HG03066 (cell line): ENCODE data around the gene CD38.
"Not testable (repeated sequence)": the region's sequence is repeated elsewhere in the genome, so short reads cannot be mapped to it uniquely, and the experiment has no call there.

Experiments used
- ATAC-seq: cut with Tn5 transposase; IDR thresholded peaks from one replicate; pipeline ENCODE4 v1.9.1; 2021; ENCODE audit warnings: low read depth; ENCODE audit not compliant: unreplicated experiment

The CD38 gene

DNA sequence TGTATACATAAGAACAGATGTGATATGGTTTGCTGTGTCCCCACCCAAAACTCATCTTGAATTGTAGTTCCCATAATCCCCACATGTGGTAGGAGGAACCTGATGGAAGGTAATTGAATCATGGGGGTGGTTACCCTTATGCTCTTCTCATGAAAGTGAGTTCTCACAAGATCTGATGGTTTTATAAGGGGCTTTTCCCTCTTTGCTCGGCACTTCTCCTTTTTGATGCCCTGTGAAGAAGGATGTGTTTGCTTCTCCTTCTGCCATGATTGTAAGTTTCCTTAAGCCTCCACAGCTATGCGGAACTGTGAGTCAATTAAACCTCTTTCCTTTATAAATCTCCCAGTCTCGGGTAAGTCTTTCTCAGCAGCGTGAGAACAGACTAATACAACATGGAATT, 83.1 kb downstream of the CD38 start:
- not testable (repeated sequence) for ATAC-seq

DNA sequence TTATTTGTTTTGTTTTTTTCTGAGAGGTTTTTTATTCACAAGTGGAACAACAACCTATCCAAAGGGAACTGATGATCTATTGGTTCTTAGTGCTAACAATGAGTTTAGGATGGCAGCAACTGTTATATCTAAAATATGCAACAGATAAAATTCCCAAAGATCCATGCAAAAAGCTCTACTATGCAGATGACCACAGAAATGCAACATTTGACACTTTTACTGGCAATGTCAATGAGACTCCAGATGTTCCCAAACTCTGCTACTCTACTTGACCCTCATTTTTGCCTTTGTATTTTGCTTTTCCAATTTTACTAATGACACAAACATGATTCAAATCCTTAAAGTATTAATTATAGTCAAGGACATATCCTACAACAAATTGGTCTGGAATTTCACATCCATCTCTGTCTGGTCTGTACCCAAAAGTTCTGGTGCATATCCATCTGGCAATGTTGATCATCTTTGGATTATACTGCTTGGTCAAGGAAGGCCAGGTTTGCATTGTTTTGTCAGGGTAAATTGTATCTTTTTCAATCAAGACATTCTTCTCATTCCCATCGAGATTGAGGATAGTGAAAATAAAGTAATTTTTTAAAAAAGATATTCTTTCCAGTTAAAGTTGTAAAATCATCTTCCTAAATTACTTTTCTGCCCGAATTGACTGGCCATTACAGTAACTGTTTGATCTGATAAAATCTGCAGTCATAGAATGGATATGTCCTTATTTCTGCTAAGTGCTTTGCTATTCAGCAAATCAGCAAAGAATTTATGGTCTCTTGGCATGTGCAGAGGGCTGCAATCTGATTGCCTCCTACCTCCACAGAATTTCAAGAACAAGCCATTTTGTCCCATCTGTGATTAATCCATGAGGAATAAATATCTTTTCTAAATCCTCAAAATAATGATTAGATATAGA, 86.8 kb downstream of the CD38 start:
- ATAC-seq: no peak

DNA sequence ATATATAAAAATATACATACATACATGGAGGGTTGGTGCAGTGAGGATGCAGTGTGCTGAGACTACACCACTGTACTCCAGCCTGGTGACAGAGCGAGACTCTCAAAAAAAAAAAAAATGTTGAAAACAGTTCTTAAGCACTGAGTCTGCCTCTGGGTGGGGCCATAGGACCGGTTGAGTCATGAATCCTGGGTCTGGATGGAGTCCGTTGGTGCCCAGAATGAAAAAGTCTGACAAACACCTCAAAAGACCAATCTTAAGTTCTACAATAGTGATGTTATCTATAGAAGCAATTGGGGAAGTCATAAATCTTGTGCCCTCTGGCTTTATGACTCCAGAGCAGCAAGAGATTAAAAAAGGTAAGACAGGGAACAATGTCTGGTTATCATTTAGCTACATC, 90.0 kb downstream of the CD38 start:
- ATAC-seq: no peak

DNA sequence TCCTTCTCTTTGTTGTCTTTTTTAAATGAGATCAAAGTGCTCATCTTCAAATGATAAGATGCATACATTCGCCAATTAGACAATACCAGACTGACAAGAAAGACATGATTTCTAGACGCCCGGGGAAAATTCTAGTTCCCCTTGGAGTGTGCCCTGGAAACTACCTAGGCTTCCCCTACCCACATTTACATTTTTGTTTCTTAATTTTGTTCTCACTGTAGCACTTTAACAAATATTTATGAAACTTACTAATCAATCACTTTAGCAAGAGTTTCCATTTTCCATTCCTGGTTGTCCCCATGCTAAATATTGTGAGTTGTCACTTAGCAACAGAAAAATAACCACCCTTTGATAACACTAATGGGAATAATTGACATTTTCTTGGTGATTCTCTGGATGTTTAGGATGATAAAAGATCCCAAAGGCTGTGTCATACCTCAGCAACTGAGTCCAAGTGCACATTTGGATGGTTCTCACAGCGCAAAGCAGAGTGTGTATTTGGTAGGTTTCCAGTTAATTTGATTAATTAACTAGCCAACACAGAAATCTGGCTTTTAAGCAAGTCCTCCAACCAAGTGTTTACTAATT, 90.8 kb downstream of the CD38 start:
- no peak for ATAC-seq

DNA sequence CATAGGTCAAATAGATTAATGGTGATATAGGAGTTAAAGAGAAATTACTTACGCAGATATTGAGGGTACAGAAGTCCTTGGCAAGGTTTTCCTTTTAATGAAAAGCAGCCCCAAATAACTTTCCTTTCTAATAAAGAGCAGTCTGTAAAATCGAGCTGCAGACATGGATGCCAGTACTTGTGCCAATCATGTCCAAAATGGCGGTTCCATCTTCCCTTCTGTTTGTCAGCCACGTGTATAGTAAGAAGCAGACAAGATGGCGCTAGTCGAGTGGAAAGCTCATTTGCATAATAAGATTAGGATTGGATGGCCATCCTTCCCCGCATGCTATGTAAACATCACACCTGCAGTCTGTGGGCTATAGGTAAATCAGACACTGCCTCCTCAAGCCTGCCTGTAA, 92.0 kb downstream of the CD38 start:
- ATAC-seq: no peak

DNA sequence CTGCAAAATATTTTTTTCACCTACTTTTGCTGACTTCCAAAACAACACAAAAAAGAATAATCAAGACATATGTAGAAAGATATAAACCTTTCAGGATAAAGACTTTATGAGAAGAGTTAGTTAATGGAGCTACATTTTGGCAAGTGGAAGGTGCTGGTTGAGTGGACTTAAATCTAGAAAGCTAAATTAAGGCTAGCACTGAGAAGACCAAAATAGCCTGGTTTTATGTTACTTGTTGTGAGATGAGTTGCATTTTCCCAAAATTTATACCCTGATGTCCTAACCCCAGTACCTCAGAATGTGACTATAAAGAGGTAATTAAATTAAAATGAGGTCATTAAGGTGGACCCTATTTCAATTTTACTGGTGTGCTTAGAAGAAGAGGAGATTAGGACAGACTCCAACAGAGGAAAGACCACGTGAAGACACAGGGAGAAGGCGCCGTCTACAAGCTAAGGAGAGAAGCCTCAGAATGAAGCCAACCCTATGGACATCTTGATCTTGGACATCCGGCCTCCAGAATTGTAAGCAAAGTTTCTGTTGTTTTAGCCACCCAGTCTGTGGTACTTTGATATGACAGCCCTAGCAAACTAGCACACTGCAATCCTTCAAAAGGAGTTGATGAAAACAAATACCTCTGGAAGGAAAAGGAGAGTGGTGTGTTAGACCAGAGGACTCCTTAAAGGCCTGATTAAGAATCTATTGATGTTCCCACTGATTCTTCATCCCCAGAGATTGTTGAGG, 93.0 kb downstream of the CD38 start:
- ATAC-seq: no peak

DNA sequence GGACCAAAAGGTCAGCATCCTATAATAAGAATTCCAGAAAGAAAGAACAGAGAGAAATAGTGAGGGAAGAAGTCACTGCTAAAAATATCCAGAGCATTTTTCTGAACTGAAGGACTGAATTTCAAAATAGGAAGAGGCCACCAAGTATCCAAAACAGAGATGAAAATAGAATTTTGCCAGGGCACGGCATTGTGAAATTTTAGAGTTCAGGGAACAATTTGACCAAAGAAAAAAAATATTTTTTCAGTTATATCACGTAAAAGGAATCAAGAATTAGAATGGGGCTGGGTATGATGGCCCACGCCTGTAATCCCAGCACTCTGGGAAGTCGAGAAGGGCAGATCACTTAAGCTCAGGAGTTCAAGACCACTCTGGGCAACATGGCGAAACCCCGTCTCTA, 95.0 kb downstream of the CD38 start:
- ATAC-seq: no peak

DNA sequence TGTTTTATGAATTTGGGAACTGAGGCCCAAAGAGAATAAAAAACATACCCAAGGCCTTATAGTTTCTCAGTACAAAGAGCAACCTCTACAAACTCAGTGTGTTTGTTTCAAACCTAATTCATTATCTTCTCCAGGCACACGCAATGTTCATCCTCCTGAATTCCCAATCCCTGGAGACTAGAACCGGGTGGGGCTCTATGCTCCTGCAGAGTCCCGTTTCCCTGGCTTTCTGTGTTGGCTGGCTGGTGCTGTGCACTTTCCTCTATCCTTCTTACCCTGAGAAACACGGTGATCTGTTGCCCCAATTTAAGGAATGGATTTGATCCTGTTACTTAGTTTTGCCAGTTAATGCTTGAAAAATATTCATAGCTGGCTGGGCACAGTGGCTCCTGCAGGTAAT, 96.5 kb downstream of the CD38 start:
- ATAC-seq: no peak

DNA sequence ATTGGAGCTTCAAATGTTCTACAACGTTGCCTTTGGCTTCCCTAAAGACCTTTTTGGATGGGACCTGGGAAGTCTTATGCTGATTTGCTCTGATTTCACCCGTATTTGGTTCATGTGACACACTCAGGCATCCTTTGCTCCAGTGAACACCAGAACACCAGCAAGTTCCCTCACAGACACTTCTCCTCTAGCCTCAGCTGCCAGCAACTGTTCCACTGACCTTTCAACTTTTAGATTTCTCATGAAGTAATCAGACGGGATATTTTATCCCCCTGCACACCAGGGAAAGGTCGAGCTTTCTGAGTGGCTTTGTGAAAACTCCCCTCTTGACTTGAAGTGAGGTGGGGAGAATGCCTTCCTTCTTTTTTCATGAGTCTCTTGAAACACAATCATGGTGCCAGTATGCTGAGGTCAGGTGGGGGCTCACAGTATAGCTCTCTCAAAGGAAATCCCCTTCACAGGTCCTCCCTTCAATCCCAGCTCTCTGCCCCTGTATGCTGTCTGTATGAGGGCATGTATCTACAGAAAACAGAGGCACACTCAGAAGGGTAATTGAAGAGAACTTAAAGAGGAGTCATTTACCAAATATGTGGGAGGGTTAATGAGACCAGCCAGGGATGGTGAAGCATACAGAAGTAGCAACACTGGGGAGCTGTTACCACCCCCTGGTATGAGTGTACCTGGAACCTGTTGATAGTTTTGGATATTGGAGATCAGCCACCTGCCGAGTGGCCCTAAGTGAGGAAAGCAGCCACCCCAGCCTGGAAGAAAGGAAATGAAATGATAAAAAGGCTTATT, 97.7 kb downstream of the CD38 start:
- ATAC-seq: no peak

DNA sequence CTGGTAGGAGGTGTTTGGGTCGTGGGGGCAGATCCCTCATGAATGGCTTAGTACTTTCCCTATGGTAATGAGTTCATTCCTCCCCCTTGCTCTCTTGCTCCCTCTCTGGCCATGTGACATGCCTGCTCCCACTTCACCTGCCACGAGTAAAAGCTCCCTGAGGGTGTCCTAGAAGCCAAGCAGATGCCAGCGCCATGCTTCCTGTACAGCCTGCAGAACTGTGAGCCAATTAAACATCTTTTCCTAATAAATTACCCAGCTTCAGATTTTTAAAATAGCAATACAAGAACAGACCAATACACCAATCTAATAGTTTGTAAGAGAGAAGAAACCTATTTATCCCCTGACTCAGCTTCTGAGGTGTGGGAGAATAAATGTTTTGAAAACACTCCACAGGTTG, 99.9 kb downstream of the CD38 start:
- ATAC-seq: no peak

DNA sequence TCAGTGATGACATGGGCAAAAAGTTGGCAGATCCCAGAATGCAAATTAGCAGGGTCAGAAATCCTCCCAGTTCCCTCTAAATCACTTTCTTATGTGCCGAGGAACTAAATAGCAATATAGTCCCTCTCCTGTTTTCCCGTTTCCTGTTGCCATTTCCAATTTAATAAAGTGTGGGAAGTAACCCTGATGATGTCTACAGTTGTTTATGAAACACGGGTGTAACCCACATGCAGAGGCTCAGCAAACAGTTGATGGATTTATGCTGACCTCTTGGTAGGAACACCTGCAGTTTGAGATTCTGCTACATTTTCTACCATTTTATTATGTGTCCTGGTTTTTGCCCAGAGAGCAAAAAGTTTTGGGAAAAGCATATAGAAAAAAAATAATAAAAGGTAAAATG, 103.7 kb downstream of the CD38 start:
- ATAC-seq: no peak

DNA sequence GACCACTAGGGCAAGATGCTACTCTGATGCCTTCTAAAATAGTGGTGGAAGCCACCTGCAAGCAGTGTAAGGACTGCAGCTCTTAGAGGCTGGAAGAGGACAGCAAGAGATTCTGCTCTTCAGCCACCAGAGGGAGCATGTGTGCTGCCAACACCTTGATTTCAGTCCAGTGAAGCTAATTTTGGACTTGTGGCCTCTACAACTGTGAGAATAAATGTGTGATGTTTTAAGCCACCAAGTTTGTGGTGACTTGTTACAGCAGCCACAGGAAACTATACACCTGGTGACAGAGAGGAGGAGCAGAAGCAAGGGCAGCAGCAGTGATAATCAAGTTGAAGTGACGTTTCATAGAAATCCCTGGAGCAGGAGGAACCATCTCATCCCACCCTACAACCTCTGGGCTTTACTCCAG, 104.6 kb downstream of the CD38 start:
- peak; percentile 93 for ATAC-seq

DNA sequence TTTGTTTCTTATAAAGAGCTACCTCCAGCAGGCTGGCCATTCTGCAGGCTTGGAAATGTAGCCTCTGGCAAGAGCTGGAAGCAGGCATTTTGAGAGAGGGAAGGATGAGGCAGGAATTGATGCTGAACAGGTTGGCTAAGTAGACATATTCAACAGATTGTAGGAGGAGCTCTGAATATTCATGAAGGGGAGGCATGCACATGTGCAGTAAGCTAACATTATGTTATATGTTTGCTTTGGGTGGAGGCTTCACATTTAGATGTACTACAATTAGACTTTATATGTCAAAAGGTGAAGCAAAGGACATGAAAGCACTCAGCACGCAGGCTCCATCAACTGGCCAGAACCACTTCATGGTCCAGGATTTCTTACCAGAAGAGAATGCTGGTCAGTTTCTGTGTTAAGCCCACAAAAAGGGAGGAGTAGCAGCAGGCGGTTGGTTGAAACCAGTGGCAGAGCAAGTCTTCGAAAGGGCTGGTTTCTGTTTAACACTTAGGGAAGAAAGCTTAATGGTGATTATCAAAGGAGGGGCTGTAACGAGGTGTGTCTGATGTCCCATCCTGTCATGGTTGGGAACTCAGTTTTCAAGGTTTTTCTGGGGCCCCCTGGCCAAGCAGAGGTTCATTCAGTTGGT, 105.6 kb downstream of the CD38 start:
- ATAC-seq: no peak

DNA sequence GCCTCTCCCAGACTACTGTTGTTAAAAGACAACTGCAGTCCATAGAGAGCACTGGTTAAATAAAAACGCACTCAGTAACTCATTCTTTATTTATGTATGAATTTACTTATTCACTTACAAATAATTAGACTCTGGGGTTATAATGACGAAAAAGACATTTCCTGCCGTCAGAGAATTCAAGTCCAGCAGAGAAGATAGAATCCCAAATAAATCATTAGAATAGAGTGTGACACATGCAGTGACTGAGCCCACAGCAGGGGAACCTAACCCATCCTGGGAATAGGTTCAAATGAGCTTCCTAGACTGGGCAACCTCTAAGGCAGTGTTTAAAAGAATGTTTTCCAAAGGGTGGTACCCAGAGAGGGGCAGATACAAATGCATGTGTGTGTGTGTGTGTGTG, 106.5 kb downstream of the CD38 start:
- ATAC-seq: no peak

DNA sequence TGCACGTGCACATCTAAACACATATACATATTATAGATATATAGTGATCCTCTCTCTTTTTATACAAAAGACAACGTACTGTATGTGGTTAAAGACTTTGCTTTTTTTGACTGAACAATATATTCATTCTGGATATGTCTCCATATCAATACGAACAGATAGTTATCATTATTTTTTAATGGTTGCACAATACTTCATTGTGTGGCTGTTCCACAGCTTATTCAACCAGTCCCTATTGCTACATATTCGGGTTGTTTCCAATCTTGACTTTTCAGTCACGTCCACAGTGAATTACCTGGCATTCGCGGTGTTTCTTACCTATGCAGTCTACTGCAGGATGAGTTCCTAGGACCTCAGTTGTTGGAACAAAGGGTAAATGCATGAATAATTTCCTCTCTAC, 107.3 kb downstream of the CD38 start:
- ATAC-seq: no peak

DNA sequence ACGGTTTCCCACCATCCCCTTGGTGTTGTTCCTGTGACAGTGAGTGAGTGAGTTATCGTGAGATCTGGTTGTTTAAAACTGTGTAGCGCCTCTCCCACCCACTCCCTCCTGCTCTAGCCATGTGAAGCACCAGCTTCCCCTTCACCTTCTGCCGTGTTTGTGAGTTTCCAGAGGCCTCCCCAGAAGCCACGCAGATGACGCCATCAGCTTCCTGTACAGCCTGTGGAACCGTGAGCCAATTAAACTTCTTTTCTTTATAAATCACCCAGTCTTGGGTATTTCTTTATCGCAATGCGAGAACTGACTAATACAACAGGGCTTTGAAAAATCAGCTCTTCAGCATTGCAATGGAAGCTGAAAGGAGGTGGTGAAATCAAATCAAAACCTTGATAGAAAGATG, 110.4 kb downstream of the CD38 start:
- ATAC-seq: no peak

DNA sequence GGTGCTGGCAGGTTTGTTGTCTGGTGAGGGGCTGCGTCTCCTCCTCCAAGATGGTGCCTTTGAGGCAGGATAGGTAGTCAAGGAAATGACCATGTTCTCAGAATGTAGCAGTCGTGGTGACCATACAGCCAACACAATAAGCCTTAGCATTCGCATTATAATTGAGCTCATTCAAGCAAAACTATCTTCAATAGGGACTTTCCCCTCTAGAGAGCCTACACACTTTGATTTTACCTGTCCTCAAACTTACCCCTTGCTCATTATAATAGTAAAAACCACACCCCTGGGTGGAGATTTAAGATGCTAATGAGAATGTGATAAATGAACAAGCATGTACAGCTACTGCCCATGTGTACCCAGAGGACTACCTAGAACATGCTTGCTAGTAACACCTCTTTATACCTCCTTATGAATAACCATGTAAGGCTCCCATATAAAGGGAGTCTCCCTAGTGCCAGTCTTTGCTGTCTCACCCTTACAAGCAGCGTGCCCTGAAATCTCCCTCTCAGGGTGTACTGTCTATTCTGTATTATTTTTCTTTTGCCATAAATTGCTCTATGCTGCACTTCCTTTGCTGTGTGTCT, 112.2 kb downstream of the CD38 start:
- no peak for ATAC-seq

DNA sequence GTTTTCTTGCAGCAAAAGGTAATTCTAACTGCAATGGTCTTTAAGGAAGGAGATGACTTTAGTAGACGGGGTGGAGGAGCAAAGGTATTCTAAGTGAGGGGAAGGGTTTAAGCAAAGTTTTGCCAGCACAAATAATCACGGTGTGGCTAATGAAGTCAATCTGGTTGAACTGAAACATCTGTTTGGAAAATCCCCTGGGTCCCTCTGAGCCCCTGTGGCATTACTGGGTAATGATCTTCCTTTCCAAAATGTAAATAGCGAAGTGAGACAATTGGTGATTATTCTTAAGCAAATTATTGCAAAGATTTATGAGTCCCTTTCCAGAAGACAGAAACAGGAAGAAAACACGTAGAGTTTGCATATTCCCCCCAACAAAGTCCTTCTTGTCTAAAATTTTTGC, 113.2 kb downstream of the CD38 start:
- ATAC-seq: no peak

DNA sequence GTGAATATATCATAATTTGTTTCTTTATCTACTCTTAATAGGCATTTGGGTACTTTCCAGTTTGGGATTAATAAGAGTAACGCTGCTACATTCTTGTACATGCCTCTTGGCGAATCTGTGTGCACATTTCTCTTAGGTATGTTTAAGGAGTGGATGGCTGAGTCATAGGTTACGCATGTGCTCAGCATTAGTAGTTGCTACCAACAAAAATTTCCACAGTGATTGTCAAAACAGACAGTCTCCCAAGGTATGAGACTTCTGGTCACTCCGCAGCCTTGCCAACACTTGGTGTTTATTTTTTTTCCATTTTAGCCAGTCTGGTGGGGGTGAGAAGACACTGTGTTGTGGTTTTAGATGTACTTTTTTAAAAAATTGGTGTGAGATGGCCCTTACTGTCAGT, 115.8 kb downstream of the CD38 start:
- ATAC-seq: no peak

DNA sequence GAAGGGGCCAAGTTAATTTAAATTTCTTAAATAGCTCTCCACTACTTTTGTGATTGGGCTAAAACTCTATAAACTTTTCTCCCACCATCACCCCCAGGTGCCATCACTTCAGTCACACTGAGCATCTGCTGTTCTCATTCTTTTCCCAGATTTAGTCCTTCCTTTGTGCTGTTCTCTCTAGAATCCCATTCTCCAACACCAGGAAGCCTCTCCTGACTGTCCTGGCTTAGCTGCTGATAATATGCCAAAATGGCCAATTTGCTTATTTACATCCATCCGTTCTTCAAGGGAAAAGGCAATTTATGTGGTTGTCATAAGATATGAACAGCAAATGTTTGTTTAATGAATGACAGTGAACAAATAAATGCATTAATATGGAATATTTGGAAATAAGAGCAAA, 116.3 kb downstream of the CD38 start:
- no peak for ATAC-seq
